Measurements from ENCODE around the gene LDHD. TPM values are rescaled to one million over a fixed set of nuclear protein-coding genes. Genes with fewer than 3 reads are reported as not detected.
A peak's percentile ranks its signal among the peaks of the same experiment; 100 is the strongest.
"Not testable (repeated sequence)": the region's sequence is repeated elsewhere in the genome, so short reads cannot be mapped to it uniquely, and the experiment has no call there.

The LDHD gene
- polyA plus RNA-seq (ENCODE audit: insufficient read length in 10 of 10), result 1 to 10 TPM; 1.1 to 4.0 (median 2.0) TPM
- long read RNA-seq, donor 1, result 0 reads
- long read RNA-seq, donor 2, result 0 reads
- long read RNA-seq, donor 3, result 0 reads
- long read RNA-seq, donor 4, result 0 reads
- long read RNA-seq, donor 5, result 0 reads
- long read RNA-seq, donor 6, result 0 reads
- long read RNA-seq, donor 7, result 0 reads
- long read RNA-seq, donor 8, result 0 reads
- long read RNA-seq, donor 9, result 0 reads

DNA sequence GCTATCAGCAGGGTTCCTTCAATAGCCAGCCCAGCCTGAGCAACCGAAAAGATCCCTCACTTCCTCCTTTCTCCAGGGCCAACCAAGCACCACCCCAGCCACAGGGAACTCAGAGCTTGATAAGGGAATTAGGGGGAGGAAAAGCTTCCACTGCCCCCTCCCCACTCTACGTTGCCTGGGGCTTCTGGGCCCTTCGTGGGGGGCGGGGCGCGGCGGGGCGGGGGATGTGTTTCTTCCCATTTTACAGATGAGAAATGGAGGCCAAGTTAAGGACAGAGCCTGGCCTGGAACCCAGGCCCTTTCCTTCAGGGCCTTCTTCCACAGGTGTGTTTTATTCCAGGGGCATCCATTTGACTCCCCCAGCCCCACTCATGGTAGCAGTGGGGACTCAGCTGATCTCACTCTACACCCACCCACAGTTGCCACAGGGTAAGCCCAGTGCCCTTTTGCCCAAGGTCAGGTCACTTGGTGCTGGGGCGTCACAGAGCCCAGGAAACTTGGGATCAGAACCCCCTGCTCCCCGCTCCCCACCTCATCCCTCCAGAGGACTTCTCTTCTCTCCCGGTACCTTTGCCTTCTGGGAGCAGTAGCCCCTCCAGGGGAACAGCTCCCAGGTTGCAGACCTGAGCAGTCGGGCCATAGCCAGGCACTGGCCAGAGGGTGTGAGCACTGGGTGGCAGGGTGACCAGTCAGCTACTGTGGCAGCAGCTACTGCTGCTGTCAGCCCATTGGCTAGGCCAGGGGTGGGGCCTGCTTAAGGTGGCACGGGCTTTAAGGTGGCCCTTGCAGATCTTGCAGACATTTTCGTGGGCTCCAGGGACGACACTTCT is at the start of gene LDHD:
TSS of gene LDHD (minus strand) at position 700 of the 830 bp plus-strand sequence. CDS start at position 640, 60 bp downstream.
- DNase-seq, result peak in 1 of 3 donors; percentile 51

DNA sequence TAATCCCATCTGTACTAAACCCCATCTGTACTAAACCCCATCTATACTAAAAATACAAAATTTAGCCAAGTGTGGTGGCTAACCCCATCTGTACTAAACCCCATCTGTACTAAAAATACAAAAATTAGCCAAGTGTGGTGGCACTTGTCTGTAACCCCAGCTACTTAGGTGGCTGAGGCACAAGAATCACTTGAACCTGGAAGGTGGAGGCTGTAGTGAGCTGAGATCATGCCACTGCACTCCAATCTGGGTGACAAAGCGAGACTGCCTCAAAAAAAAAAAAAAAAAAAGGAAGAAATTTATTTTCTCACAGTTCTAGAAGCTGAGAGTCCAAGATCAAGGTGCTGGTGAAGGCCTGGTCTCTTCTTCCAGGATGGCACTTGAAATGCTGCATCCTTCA is 43.8 kb upstream of the LDHD start:
- DNase-seq, result no peak

DNA sequence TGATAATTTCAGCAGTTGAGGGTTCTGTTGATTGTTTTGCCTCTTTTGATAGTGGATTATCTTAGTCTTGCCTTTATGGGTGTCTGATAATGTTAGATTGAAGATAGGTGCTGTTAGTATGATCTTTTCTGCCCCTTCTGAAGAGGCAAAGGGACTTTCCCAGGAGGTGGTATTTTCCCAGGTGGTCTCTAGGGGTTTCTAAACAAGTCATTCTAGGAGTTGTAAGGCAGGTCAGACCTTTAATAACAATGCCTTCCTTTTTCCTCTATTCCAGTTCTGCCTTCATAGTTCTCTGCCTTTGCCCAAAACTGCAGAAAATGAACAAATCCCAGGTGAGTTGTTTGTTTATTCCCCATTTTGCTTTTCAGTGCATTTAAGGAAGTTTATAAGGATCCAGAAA is 36.1 kb upstream of the LDHD start:
- DNase-seq, result no peak

DNA sequence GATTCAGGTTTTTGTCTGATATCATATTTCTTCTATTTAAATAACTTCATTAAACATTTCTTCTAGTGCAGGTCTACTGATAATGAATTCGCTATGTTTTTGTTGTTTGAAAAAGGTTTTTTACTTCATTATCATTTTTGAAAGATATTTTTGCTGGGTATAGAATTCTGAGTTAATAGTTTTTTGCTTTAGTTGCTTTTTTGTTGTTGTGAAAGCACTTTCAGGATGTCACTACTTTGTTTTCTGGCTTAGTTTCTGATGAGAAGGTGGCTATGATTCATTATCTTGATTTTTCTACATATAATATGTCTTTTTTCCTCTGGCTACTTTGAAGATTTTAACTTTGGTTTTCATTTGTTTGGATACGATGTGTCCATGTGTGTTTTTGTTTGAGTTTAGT is 35.2 kb upstream of the LDHD start:
- no peak for DNase-seq

DNA sequence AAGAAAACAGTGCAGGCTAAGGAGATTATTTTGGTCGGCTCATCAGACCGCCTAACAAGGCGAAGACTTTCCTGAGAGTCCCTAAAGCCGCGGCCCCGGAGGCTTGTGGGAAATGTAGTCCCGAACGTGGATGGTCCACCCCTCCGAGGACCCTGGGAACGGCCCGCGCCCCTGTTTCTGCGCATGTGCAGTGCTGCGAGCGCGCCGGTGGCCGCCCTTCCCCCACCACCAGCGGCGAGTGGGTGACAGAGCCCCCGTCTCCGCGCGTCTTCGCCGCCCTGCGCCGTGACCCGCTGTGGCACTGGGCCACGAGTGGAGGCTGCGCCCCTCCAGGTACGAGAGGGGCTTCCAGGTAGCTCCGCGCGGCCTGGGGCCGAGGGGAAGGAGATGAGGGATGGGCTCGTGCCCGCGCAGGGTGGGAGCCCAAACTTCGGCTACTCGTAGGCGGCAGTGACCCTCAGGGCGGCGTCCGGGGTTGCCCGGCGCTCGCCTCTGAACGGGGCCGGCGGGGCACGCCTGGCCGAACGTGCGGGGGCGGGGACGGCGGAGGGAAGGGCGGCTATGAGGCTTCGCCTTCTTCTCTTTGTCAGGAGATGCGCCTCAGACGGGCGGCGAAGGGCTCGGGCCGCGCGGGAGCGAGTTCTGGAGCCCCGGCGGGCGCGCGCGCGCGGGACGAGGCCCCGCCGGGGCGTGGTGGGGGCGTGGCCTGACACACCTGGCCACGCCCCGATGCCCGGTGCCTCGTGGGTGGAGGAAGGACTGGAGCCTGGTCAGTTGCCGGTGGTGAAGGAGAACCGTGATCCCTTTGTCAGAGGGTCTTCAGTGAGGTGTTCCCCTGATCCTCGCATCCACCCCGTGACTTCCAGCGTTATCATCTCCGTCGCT is 32.0 kb upstream of the LDHD start, which contains the start of gene ZFP1:
TSS of gene ZFP1 (plus strand) at position 214 of the 885 bp plus-strand sequence. CDS start 4,428 bp downstream, outside the sequence.
- DNase-seq, result peak; percentile 93 to 97 (median 96)

DNA sequence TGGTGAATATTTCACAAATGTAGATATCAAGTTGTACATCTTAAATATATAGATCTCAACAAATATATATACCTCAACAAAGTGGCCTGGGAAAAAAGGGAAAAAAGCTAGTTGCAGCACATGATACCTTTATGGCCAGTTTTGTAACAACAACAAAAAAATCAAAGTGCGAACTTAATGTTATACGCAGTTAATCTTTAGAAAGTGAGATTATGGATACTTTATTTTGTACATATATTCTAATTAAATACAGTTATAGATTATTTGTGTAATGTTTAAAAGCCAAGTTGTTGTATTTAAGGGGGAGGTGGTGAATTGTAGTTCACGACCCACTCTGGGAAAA is 31.4 kb upstream of the LDHD start:
- DNase-seq, result no peak

DNA sequence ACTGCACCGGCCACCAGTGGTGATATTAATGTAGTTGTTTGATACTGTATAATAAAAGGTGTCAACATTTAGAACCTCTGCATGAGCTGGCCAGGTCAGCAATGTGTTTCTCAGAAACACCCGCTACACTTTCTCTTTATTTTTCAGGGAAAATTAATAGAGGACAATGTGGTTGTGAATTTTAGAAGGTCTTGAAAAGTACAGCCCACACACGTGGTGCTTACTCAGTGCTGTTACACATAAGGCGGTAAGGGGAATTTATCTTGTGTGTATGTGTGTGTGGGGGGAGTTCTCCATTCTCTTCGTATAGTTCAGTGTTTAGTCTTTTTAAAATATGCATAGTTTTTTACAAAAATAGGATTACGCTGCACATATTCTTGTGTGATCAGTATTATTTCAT is 27.4 kb upstream of the LDHD start:
- no peak for DNase-seq

DNA sequence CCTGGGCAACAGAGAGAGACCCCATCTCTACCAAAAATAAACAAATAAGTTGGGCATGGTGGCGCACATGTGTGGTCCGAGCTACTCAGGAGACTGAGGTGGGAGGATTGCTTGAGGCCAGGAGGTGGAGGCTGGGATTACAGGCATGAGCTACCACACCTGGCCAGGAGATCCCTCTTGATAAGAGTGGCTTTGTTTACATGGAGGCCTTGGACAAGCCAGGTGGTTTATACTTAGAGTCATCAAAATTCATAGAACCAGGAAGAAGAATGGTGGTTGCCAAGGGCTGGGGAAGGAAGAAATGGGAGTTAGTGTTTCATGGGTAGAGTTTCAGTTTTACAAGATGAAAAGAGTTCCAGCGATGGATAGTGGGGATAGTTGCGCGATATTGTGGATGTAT is 22.9 kb upstream of the LDHD start:
- DNase-seq, result no peak

DNA sequence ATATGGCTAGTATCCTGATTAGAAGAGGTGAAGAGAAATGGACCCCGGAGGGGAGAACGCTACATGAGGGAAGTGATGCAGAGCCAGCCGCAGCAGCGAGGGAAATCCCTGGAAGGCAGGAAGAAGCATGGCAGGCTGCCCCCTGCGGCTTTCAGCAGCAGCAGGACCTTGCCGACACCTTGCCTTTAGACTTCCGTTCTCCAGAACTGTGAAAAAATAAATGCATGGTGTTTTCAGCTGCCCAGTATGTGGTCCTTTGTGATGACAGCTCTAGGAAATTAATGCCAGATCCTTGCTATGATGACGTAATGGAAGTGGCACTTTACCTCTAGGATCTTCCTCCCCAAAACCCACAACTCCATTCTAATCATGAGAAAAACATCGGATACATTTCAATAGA is 22.1 kb upstream of the LDHD start:
- DNase-seq, result peak in 1 of 3 donors; percentile 42

DNA sequence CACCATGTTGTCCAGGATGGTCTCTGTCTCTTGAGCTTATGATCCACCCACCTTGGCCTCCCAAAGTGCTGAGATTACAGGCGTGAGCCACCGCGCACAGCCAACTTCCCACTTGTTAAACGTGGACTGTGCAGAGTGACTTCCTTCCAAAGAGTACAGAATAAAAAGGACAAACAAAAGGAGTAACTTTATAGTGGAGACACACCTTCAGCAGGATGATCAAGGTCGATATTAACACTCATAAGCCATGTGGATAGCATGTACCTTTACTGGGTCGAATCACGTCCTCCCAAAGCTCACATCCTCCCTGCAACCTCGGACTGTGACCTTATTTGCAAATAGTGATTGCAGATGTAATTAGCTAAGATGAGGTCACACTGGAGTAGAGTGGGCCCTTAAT is 21.7 kb upstream of the LDHD start:
- no peak for DNase-seq

DNA sequence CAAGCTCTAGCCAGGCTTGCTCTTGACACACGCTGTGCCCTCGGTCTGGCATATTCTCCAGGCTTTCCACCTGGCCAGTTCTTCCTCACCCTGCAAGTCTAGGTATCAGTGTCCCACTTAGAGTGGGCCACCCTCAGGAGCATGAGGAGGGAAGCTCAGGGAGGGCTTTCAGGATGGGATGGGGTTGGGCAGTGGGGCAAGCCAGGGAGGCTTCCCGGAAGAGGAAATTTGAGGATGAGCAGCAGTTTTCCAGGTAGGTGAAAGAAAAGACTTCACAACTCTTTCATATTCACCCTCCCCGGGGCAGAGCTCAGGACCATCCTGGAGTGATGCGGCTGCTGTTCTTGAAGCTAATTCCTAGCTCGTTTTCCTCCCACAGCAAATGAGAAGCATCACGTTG is 14.5 kb upstream of the LDHD start:
- no peak for DNase-seq

DNA sequence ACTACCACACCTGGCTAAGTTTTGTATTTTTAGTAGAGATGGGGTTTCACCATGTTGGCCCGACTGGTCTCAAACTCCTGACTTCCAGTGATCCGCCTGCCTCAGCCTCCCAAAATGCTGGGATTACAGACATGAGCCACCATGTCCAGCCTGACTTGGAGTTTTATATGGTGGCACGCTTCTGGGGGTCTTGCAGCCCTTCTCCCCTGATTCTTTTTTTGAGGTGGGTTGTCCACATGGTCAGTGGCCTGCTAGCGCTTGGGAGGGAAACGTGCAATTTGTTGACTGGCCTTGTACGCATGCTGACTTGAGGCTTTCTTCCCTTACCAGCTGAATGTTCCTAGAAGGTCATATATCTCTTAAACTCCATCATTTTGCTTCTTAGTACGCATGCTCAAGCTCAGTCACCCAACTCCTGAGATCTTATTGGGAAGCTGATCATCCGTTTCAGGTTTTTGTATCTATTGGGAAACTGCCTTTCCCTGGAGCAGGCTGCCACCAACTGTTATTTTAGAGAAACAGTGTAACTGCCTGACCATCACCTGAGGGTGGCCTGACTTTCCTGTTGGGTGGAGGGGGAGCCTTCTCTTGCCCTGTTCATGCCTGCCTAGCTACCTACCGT is 13.7 kb upstream of the LDHD start:
- peak in 1 of 3 donors; percentile 19 for DNase-seq

DNA sequence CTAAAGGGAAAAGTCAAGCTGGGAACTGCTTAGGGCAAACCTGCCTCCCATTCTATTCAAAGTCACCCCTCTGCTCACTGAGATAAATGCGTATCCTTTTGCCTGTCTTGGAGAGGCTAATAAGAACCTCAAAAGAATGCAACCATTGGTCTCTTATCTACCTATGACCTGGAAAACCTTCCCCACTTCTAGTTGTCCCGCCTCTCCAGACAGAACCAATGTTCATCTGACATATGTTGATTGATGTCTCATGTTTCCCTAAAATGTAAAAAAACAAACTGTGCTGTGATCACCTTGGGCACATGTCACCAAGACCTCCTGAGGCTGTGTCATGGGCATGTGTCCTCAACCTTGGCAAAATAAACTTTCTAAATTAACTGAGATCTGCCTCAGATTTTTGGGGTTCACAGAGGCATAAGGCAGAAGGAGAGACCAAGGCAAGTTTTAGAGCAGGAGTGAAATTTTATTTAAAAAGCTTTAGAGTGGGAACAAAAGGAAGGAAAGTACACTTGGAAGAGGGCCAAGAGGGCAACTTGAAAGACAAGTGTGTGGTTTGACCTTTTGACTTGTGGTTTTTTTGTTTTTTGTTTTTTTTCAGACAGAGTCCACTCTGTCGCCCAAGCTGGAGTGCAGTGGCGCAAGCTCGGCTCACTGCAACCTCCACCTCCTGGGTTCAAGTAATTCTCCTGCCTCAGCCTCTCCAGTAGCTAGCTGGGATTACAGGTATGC is 13.0 kb upstream of the LDHD start:
- DNase-seq, result not testable (repeated sequence)

DNA sequence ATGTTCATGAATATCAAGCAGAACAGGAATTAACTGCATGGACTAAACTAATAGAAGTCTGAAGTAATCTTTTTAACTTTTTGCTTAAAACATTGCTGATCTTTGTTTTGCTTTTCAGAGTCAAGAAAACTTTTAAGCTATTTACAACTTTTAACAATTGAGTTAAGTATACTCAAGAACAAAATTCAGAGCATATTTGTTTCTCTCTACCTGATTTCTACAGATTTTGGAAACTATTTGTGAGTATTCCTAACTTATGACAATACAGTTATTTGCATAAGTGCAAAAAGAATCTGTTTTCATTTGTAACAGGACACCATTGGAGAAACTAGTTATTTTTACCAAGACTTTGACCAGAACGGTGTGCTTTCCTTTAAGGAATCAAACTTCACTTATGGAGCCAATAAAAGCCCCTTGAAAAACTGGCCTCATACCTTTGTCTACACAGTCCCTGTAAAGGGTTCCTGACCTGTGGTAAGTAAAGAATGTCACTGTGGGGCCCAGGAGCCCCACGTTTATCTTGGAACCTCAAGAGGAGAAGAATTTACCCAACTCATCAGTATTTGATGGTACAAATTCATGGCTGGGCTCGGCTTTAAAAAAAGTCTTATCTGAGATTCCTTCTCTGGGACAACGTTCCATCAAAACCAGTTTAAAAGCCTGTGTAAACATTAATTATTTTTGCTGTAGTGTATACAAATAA is 11.3 kb upstream of the LDHD start:
- no peak for DNase-seq

DNA sequence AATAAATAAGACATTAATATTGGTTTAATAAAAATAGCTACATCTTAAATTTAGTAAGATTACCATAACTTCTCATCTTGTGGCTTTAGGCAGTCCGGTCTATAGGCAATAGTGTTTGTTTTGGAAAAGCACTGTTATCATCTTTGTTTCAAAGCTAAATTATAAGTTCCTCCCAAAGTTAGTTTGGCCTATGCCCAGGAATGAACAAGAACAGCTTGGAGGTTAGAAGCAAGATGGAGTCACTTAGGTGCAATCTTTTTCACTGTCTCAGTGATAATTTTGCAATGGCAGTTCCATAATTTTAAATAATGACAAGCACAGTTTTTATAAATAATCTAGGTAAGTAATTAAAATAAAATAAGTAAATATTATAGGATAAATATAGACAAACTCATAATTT is 6.0 kb upstream of the LDHD start:
- no peak for DNase-seq

DNA sequence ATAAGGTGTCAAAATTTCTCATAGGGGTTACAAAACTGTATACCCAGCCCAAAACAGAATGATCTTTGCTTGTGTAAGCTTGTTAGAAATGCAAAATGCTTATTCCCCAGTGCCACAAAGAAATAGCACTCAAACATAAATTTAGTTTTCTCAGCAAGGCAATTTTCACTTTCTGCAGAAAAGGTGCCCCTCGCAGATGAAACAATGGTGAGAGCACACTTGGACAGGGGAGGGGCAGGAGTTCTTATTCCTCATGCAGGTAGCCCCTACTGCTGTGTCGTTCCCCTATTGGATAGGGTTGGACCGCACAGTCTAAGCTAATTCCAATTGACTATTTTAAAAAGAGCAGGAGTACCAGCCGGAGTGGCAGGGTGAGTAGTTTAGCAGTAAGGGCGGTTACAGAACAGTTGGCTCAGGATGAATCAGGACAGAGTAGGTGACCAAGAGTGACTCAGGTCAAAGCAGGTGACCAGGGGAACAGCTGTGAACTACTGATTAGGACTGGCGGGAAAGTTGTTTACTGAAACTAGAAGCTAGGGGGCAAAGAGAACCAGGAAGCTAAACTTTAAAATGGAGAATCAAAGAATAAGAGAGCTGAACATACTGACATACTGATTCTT is 5.5 kb upstream of the LDHD start:
- DNase-seq, result no peak

DNA sequence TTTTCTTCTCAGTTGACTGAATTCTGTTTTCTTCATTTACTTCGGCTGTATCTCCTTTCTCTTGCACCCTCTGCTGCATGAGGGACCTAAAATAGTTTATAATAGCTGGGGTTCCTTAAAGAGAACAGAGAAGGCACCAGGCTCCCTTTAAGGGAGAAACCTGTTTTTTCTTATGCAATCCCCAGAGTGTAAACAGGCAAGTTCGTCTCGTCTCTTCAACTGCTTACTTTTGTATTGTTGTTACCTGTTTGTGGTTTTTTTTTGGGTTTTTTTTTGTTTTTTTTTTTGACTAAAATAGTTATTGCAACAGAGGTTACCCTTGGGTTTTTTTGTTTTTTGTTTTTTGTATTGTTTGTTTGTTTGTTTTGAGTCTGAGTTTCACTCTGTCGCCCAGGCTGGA is 3.7 kb upstream of the LDHD start:
- DNase-seq, result no peak

DNA sequence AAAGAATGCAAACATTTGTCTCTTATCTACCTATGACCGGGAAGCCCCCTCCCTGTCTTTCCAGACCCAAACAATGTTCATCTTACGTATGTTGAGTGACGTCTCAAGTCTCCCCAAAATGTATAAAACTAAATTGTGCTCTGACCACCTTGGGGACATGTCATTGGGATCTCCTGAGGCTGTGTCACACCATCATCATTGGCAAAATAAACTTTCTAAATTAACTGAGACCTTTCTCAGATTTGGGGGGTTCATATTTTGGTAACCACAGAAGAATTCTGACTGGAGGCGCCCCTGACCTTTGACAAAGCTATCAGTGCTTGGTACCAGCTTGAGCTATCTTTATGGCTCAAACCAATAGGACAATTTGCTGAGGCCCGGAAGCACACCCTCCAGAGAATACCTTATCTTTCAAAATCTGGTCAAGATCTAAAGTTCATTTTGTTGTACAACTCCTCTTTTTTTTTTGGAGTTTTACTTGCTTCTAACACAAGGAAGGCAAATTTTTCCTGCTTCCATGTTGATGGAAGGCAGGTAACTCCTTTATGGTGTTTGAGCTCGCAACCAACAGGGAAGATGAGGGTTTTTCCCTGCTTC is 2.5 kb upstream of the LDHD start:
- DNase-seq, result no peak

DNA sequence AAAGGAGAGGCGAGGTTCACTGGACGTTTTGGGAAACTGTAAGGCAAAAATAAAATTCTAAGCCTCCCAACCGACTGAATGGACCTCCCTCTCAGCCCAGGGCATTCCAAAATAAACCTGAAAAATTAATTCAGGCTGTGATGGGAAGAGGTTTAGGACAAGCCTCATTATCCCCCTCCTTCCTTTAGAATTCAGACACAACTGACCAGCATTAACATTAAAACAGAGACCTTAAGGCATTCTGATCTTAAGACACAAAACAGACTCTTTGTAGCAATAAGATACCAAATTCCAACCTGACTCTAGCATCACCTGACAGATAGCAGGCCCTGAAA is 298 bp upstream of the LDHD start:
- no peak for DNase-seq

Measured in muscle of back (tissue), 13 donors.